Naive thymus-derived CD8-positive, alpha-beta T cell (primary cell): ENCODE measurements around the gene PTGS2. TPM values are rescaled to one million over a fixed set of nuclear protein-coding genes. Genes with fewer than 3 reads are reported as not detected.
"Not testable (repeated sequence)": the region's sequence is repeated elsewhere in the genome, so short reads cannot be mapped to it uniquely, and the experiment has no call there.

Experiments
- ATAC-seq, 2 donors: fragments of 150-1000 bp; cut with Tn5 transposase in 1 of 2; sonication (Bioruptor Pico), chemical (Tn5 transposase) in 1 of 2; 1 replicate in 1 of 2; 2 replicates in 1 of 2; pipeline ENCODE4 v1.10.0; 2021; ENCODE audit warnings: mild to moderate bottlenecking in 2 of 2, moderate library complexity in 2 of 2
- POLR2A ChIA-PET: fragments of 350-600 bp; sonication (Branson Sonifier 250); formaldehyde crosslinking; loops from one replicate; lab custom pipeline; 2021; ENCODE audit warnings: antibody characterized with exemption; lab: Charles Lee
- DNase-seq, 10 donors: peaks; one replicate each; pipeline versions ENCODE4 v3.0.0 to v3.0.0-alpha.2; 2020 to 2022
- H3K27ac Mint-ChIP-seq, 10 donors: one replicate each; pipeline ENCODE4 v1.8.0; 2020 to 2022; ENCODE audit warnings: mild to moderate bottlenecking in 10 of 10, mixed read lengths in 10 of 10, moderate library complexity in 4 of 10, inconsistent platforms in 1 of 10
- H3K27me3 Mint-ChIP-seq, 5 donors: one replicate each; pipeline ENCODE4 v1.8.0; 2021 to 2022; ENCODE audit warnings: mixed read lengths in 5 of 5
- H3K36me3 Mint-ChIP-seq, 3 donors: one replicate each; pipeline ENCODE4 v1.8.0; 2020 to 2022; ENCODE audit warnings: mixed read lengths in 3 of 3, mild to moderate bottlenecking in 2 of 3, inconsistent platforms in 1 of 3
- H3K4me1 Mint-ChIP-seq, 4 donors: one replicate each; pipeline ENCODE4 v1.8.0; 2021 to 2022; ENCODE audit warnings: mixed read lengths in 4 of 4
- H3K4me3 Mint-ChIP-seq, 10 donors: one replicate each; pipeline ENCODE4 v1.8.0; 2020 to 2022; ENCODE audit warnings: mild to moderate bottlenecking in 10 of 10, mixed read lengths in 10 of 10, moderate library complexity in 6 of 10, inconsistent platforms in 1 of 10
- H3K9me3 Mint-ChIP-seq, 9 donors: one replicate each; pipeline ENCODE4 v1.8.0; 2020 to 2022; ENCODE audit warnings: mixed read lengths in 9 of 9, mild to moderate bottlenecking in 3 of 9, inconsistent platforms in 1 of 9, moderate library complexity in 1 of 9
- polyA plus RNA-seq, 3 donors: library from polyadenylated mRNA; unstranded; fragments of 300-500 nt; fragmentation: Illumina TruSeq; gene quantifications; one replicate each; pipeline ENCODE4 v1.2.3, GENCODE V29; 2021
- total RNA-seq, 8 experiments: library from RNA in 2 of 8; stranded (reverse) in 2 of 8; gene quantifications; one replicate each; pipeline ENCODE4 v1.2.3 and lab custom pipeline; 2021 to 2026

PTGS2 gene
- total and polyA plus RNA-seq, 5 experiments from 2014 or later = 0.14 TPM; not detected in 4

- DNase-seq (no peak), ATAC-seq (no peak)
- Mint-ChIP-seq H3K4me1 (peaks cover 11 to 19% (median 16%) of the 10 kb centered on the region in 4 donors), H3K36me3 (peaks cover 0 to 7% (median 0%) of the 10 kb centered on the region in 3 donors), H3K9me3 (peaks cover 0 to 15% (median 8%) of the 10 kb centered on the region in 9 donors), H3K4me3 (no peak overlapping the region), H3K27ac (no peak overlapping the region), H3K27me3 (peaks cover 26 to 50% (median 31%) of the 10 kb centered on the region in 5 donors)
- POLR2A ChIA-PET = no interaction called here
Observed at GRCh38 chr1:186683652-186684410, 3.6 kb upstream of the PTGS2 start.

- H3K4me1 Mint-ChIP-seq = peaks cover 11 to 19% (median 16%) of the 10 kb centered on the region in 4 donors
- POLR2A ChIA-PET = no interaction called here
- H3K4me3 Mint-ChIP-seq = no peak overlapping the region
- H3K9me3 Mint-ChIP-seq = peaks cover 0 to 11% (median 8%) of the 10 kb centered on the region in 9 donors
- ATAC-seq = no peak
- no peak for DNase-seq
- no peak overlapping the region for H3K27ac Mint-ChIP-seq
- H3K27me3 Mint-ChIP-seq = peaks cover 27 to 61% (median 35%) of the 10 kb centered on the region in 5 donors
- H3K36me3 Mint-ChIP-seq = peaks cover 0 to 7% (median 0%) of the 10 kb centered on the region in 3 donors
Observed at GRCh38 chr1:186682736-186683135, 2.5 kb upstream of the PTGS2 start.

- ATAC-seq = no peak
Observed at GRCh38 chr1:186681801-186682200, 1.6 kb upstream of the PTGS2 start.

GRCh38 chr1:186681121-186681520 lies 898 bp upstream of the PTGS2 start:
- Mint-ChIP-seq H3K27ac (no peak overlapping the region), H3K27me3 (peaks cover 27 to 64% (median 35%) of the 10 kb centered on the region in 5 donors), H3K4me1 (peaks cover 11 to 19% (median 16%) of the 10 kb centered on the region in 4 donors), H3K9me3 (peaks cover 0 to 2% (median 0%) of the 10 kb centered on the region in 9 donors), H3K4me3 (peak overlapping the region in 8 of 10 donors; percentile 59 to 81 (median 74)), H3K36me3 (peaks cover 0 to 3% (median 0%) of the 10 kb centered on the region in 3 donors)
- DNase-seq = no peak
- ATAC-seq = no peak
- POLR2A ChIA-PET = no interaction called here

More at GRCh38 chr1:186681801-186682200, 1.6 kb upstream of the PTGS2 start:
- POLR2A ChIA-PET = no interaction called here
- DNase-seq = no peak
- Mint-ChIP-seq H3K27me3 (peaks cover 26 to 64% (median 35%) of the 10 kb centered on the region in 5 donors), H3K4me1 (peaks cover 11 to 19% (median 16%) of the 10 kb centered on the region in 4 donors), H3K27ac (no peak overlapping the region), H3K36me3 (peaks cover 0 to 4% (median 0%) of the 10 kb centered on the region in 3 donors), H3K4me3 (no peak overlapping the region), H3K9me3 (peaks cover 0 to 3% (median 1%) of the 10 kb centered on the region in 9 donors)

- Mint-ChIP-seq H3K36me3 (no peaks in the 10 kb centered on the region), H3K4me1 (peaks cover 11 to 19% (median 16%) of the 10 kb centered on the region in 4 donors), H3K4me3 (peak overlapping the region in 9 of 10 donors; percentile 59 to 81 (median 70)), H3K9me3 (no peaks in the 10 kb centered on the region), H3K27ac (no peak overlapping the region), H3K27me3 (peaks cover 29 to 64% (median 35%) of the 10 kb centered on the region in 5 donors)
- ATAC-seq = no peak
- POLR2A ChIA-PET = no interaction called here
- peak in 1 of 10 donors; percentile 5 for DNase-seq
Observed at GRCh38 chr1:186679924-186680244, 339 bp downstream of the PTGS2 start.

- POLR2A ChIA-PET = no interaction called here
- no peaks in the 10 kb centered on the region for H3K9me3 Mint-ChIP-seq
- DNase-seq (no peak), ATAC-seq (no peak)
- peaks cover 27 to 55% (median 30%) of the 10 kb centered on the region in 5 donors for H3K27me3 Mint-ChIP-seq
- peaks cover 11 to 19% (median 16%) of the 10 kb centered on the region in 4 donors for H3K4me1 Mint-ChIP-seq
- H3K27ac Mint-ChIP-seq = no peak overlapping the region
- no peak overlapping the region for H3K4me3 Mint-ChIP-seq
- H3K36me3 Mint-ChIP-seq = no peaks in the 10 kb centered on the region
Observed at GRCh38 chr1:186678155-186678554, 2.1 kb downstream of the PTGS2 start.

GRCh38 chr1:186672596-186672995 lies 7.6 kb downstream of the PTGS2 start:
- POLR2A ChIA-PET = no interaction called here
- peaks cover 1 to 16% (median 4%) of the 10 kb centered on the region in 5 donors for H3K27me3 Mint-ChIP-seq
- H3K36me3 Mint-ChIP-seq = peaks cover 0 to 4% (median 0%) of the 10 kb centered on the region in 3 donors
- DNase-seq = no peak
- no peak overlapping the region for H3K27ac Mint-ChIP-seq
- H3K9me3 Mint-ChIP-seq = peaks cover 0 to 7% (median 4%) of the 10 kb centered on the region in 9 donors
- ATAC-seq = no peak
- no peak overlapping the region for H3K4me3 Mint-ChIP-seq
- no peaks in the 10 kb centered on the region for H3K4me1 Mint-ChIP-seq

- POLR2A ChIA-PET = no interaction called here
- peaks cover 0 to 7% (median 4%) of the 10 kb centered on the region in 9 donors for H3K9me3 Mint-ChIP-seq
- H3K4me3 Mint-ChIP-seq = no peak overlapping the region
- DNase-seq (no peak), ATAC-seq (no peak)
- no peak overlapping the region for H3K27ac Mint-ChIP-seq
- H3K27me3 Mint-ChIP-seq = peaks cover 0 to 16% (median 4%) of the 10 kb centered on the region in 5 donors
- no peaks in the 10 kb centered on the region for H3K4me1 Mint-ChIP-seq
- peaks cover 0 to 4% (median 0%) of the 10 kb centered on the region in 3 donors for H3K36me3 Mint-ChIP-seq
Observed at GRCh38 chr1:186672131-186672530, 8.1 kb downstream of the PTGS2 start.

GRCh38 chr1:186671136-186671825 lies 8.9 kb downstream of the PTGS2 start:
- H3K27ac Mint-ChIP-seq = no peak overlapping the region

GRCh38 chr1:186670297-186671135 lies 9.7 kb downstream of the PTGS2 start:
- no peaks in the 10 kb centered on the region for H3K4me1 Mint-ChIP-seq
- H3K36me3 Mint-ChIP-seq = peaks cover 0 to 4% (median 0%) of the 10 kb centered on the region in 3 donors
- DNase-seq (no peak), ATAC-seq (no peak)
- peaks cover 0 to 7% (median 4%) of the 10 kb centered on the region in 9 donors for H3K9me3 Mint-ChIP-seq
- H3K27ac Mint-ChIP-seq = no peak overlapping the region
- POLR2A ChIA-PET = no interaction called here
- peaks cover 0 to 16% (median 3%) of the 10 kb centered on the region in 5 donors for H3K27me3 Mint-ChIP-seq
- no peak overlapping the region for H3K4me3 Mint-ChIP-seq

More at GRCh38 chr1:186671136-186671825, 8.9 kb downstream of the PTGS2 start:
- Mint-ChIP-seq H3K27me3 (peaks cover 0 to 16% (median 4%) of the 10 kb centered on the region in 5 donors), H3K9me3 (peaks cover 0 to 7% (median 4%) of the 10 kb centered on the region in 9 donors), H3K4me1 (no peaks in the 10 kb centered on the region), H3K4me3 (no peak overlapping the region), H3K36me3 (peaks cover 0 to 4% (median 0%) of the 10 kb centered on the region in 3 donors)
- POLR2A ChIA-PET = no interaction called here
- DNase-seq (no peak), ATAC-seq (no peak)

- ATAC-seq, H3K36me3 Mint-ChIP-seq, POLR2A ChIA-PET, H3K27ac Mint-ChIP-seq, H3K9me3 Mint-ChIP-seq, H3K4me3 Mint-ChIP-seq, H3K4me1 Mint-ChIP-seq, DNase-seq: not testable (repeated sequence)
- H3K27me3 Mint-ChIP-seq = peaks cover 0 to 16% (median 3%) of the 10 kb centered on the region in 5 donors
Observed at GRCh38 chr1:186669784-186670183, 10.4 kb downstream of the PTGS2 start.

- H3K27ac Mint-ChIP-seq, POLR2A ChIA-PET, H3K4me1 Mint-ChIP-seq, H3K4me3 Mint-ChIP-seq, ATAC-seq, DNase-seq, H3K9me3 Mint-ChIP-seq, H3K36me3 Mint-ChIP-seq: not testable (repeated sequence)
- peaks cover 0 to 15% (median 2%) of the 10 kb centered on the region in 5 donors for H3K27me3 Mint-ChIP-seq
Observed at GRCh38 chr1:186664217-186664616, 16.0 kb downstream of the PTGS2 start.
